Omental fat pad (tissue), 4 donors: ENCODE measurements around the gene DNAH6. TPM values are rescaled to one million over a fixed set of nuclear protein-coding genes. Genes with fewer than 3 reads are reported as not detected.

ENCODE experiments used
- ATAC-seq: fragments of 150-250 bp; one replicate; pipeline ENCODE4 v1.9.1; 2016; ENCODE audit warnings: mild to moderate bottlenecking, moderate library complexity; ENCODE audit not compliant: low FRiP score
- DNase-seq: peaks from one replicate; pipeline ENCODE4 v3.0.0-alpha.2; 2019; ENCODE audit warnings: low spot score
- total RNA-seq, 4 donors: library from RNA; depleted of rRNA; stranded (reverse); fragments of >200 nt; gene quantifications; one replicate each; pipeline ENCODE4 v1.1.0, GENCODE V29; 2016
- TF ChIP-seq, protein P1 (sequence below), 3 donors: fragments of 450-650 bp; IDR thresholded peaks; one replicate each; pipeline ENCODE4 v1.5.1; 2016 to 2017; ENCODE audit warnings: antibody characterized with exemption in 3 of 3, mild to moderate bottlenecking in 3 of 3, moderate library complexity in 2 of 3

DNAH6 gene
- total RNA-seq, 4 donors from 2014 or later: 0.16 to 1.6 (median 1.2) TPM

DNA sequence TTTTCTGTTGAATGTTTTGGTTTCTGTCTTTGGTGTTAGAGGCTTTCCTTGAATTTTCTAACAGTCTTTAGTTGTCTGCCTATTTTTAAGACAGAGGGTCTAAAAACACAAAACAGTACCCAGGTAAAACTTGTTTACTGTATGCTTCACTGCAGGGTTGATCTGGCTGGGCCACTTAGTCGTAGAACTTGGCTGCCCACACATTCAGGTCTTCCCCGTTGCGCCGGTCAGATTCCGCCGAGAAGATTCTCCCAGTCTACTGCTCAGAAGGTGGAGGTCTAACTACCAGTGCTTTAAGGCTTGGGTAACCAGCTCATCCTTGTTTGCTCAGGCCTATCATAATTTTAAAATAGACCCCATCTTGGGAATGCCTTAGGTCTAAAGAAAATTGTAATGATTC, 24.6 kb upstream of the DNAH6 start:
- ATAC-seq: no peak
- no peak for DNase-seq
- TF ChIP-seq, protein P1, sequence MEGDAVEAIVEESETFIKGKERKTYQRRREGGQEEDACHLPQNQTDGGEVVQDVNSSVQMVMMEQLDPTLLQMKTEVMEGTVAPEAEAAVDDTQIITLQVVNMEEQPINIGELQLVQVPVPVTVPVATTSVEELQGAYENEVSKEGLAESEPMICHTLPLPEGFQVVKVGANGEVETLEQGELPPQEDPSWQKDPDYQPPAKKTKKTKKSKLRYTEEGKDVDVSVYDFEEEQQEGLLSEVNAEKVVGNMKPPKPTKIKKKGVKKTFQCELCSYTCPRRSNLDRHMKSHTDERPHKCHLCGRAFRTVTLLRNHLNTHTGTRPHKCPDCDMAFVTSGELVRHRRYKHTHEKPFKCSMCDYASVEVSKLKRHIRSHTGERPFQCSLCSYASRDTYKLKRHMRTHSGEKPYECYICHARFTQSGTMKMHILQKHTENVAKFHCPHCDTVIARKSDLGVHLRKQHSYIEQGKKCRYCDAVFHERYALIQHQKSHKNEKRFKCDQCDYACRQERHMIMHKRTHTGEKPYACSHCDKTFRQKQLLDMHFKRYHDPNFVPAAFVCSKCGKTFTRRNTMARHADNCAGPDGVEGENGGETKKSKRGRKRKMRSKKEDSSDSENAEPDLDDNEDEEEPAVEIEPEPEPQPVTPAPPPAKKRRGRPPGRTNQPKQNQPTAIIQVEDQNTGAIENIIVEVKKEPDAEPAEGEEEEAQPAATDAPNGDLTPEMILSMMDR (IDR thresholded peaks at IDR 0.05): no peak

DNA sequence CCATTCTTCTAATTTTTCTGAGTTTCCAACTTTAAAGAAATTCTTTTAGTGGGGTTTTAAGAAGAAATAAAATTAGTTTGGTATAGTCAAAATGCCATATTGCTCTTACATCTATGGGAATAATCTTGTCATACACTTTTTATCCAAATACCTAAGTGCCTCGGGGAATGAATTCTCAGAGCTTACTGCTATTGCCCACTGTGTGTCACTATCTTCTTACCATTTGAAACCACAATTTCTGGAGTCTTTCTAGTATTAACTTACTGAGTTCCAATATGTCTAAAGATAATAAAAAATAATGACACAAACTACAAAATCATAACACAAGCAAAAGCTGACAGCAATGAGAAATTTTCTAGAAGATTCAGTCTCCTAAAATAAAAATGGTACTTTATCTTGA, 23.7 kb upstream of the DNAH6 start:
- no peak for ATAC-seq
- DNase-seq: no peak
- TF ChIP-seq, protein P1 (IDR thresholded peaks at IDR 0.05): no peak

DNA sequence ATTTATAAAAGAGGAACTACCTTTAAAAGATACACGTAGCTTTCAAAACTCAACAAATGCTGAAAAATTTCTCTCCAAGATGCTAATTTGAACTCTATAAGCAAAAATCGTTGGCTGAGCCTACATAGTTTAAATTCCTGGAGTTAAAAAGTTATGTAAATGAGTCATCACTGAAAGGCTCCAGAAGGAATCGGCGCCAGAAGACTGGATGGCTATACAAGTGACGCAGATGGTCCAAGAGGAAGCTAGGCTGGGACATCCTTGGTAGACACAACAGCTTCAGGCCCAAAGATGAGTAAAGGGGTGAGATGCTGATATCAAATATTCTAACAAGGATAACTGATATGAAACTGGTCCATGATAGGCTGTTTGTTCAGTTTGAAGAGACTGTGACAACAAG, 22.8 kb upstream of the DNAH6 start:
- ATAC-seq (no peak), DNase-seq (no peak)
- TF ChIP-seq, protein P1 (IDR thresholded peaks at IDR 0.05): no peak

DNA sequence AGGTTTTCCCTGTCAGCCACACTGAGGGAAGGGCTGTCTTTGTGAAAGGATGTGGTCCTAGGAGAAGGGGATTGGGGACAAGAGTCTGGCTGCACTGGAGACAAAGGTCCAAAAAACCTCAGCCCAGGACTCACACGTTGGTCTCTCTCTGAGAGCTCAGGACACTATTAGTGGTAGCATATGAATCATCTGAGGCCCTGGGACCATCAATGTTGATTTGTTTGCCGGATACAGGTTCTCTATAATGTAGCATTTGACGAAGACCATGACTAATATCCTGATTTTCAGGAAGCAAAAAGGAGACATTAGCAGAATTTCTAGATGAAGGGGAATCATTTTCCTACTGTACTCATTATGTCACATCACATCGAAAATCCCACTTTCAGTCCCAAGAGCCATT, 22.2 kb upstream of the DNAH6 start:
- no peak for ATAC-seq
- DNase-seq: no peak
- TF ChIP-seq, protein P1 (IDR thresholded peaks at IDR 0.05): no peak

DNA sequence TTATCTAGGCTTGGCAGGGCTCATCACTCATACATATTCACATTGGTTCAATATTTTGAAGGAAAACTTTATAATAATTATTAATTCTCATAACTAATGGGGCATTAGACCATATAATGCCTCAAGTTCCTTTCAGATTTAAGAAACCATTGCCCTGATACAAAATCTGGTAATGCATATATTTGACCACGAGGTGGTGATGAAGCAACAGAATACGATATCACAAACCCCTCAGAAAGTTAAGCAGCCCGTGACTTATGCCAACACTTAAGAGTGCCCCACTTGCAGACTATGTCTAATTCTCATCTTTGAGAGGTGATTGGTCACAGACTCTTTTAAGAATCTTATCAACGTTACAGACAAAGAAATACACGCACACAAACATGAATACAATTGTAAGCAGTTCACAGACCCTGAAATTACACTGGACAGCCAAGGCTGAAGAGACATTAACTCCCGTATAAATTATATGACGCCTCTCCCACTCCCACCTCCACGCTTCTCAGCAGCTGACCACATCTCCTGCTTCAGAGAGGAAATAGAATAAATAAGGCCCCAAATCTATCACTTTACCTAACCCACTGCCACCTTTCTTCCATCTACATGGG, 20.7 kb upstream of the DNAH6 start:
- TF ChIP-seq, protein P1 (IDR thresholded peaks at IDR 0.05): no peak
- DNase-seq (no peak), ATAC-seq (peak; percentile 73)

DNA sequence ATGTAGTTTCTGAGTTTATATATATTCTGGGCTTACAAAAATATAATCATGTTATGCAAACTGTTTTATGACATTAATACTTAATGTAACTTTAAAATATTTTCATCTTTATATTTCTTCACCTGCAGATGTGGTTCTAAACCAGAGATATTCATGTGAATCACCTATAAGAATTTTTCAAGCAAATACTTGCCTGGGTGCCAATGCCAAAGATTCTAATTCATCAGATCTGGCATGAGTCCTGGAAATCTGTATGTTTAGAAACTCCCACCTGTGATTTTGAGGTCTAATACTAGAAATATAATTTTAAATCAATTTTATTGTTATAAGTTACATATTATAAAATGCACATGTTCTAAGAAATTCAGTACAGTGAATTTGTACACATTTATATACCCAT, 19.9 kb upstream of the DNAH6 start:
- TF ChIP-seq, protein P1 (IDR thresholded peaks at IDR 0.05): no peak
- DNase-seq (no peak), ATAC-seq (no peak)

DNA sequence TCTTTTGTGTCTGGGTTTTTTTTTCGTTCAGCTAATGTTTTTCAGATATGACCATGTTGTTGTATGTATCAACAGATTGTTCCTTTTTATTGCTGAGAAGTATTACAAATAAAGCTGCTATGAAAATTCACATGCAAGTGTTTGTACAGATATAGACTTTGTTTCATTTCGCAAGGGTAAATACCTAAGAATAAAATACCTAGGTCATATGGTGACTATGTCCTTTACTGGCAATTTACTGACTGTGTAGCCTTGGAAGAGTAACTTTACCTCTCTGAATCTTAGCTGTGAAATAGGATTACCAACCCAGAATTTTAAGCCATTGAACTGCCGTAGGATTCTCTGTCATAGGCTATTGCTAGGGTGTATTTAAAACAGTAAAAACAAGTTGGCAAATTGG, 19.0 kb upstream of the DNAH6 start:
- DNase-seq (no peak), ATAC-seq (no peak)
- TF ChIP-seq, protein P1 (IDR thresholded peaks at IDR 0.05): no peak
